GM18867 (cell line): ENCODE measurements around the gene SETDB1.
"Not testable (repeated sequence)": the region's sequence is repeated elsewhere in the genome, so short reads cannot be mapped to it uniquely, and the experiment has no call there.

Source experiments
- ATAC-seq: cut with Tn5 transposase; IDR thresholded peaks from one replicate; pipeline ENCODE4 v1.9.1; 2021; ENCODE audit warnings: mild to moderate bottlenecking, moderate library complexity; ENCODE audit not compliant: unreplicated experiment

SETDB1 gene

GRCh38 chr1:150928775-150929174 is 2.6 kb downstream of the SETDB1 start:
- not testable (repeated sequence) for ATAC-seq

GRCh38 chr1:150931773-150932172 is 5.6 kb downstream of the SETDB1 start:
- no peak for ATAC-seq

GRCh38 chr1:150944856-150945255 is 18.7 kb downstream of the SETDB1 start:
- no peak for ATAC-seq

GRCh38 chr1:150954708-150955107 is 28.5 kb downstream of the SETDB1 start:
- ATAC-seq, result no peak

GRCh38 chr1:150955280-150955679 is 29.1 kb downstream of the SETDB1 start:
- ATAC-seq, result no peak

GRCh38 chr1:150957666-150958065 is 31.5 kb downstream of the SETDB1 start:
- no peak for ATAC-seq

GRCh38 chr1:150960646-150961045 is 34.5 kb downstream of the SETDB1 start:
- no peak for ATAC-seq

GRCh38 chr1:150961756-150962155 is 35.6 kb downstream of the SETDB1 start:
- ATAC-seq, result no peak

GRCh38 chr1:150963321-150964163 is 37.4 kb downstream of the SETDB1 start:
- no peak for ATAC-seq

GRCh38 chr1:150964164-150964489 is 38.0 kb downstream of the SETDB1 start:
- ATAC-seq, result no peak

GRCh38 chr1:150965605-150966004 is 39.4 kb downstream of the SETDB1 start:
- ATAC-seq, result no peak

GRCh38 chr1:150966011-150966410 is 39.8 kb downstream of the SETDB1 start:
- ATAC-seq, result no peak

- no peak for ATAC-seq
These were observed 41.8 kb downstream of the SETDB1 start for GRCh38 chr1:150967936-150968335.

- no peak for ATAC-seq
These were observed 42.3 kb downstream of the SETDB1 start for GRCh38 chr1:150968491-150968890.

GRCh38 chr1:150969626-150970025 is 43.5 kb downstream of the SETDB1 start:
- no peak for ATAC-seq

- ATAC-seq, result no peak
These were observed 44.8 kb downstream of the SETDB1 start for GRCh38 chr1:150970808-150971582.

- ATAC-seq, result no peak
These were observed 45.6 kb downstream of the SETDB1 start for GRCh38 chr1:150971583-150972416.

- no peak for ATAC-seq
These were observed 46.3 kb downstream of the SETDB1 start for GRCh38 chr1:150972417-150972940.

GRCh38 chr1:150973258-150973835 is 47.2 kb downstream of the SETDB1 start:
- no peak for ATAC-seq

- ATAC-seq, result peak; percentile 52
These were observed 47.8 kb downstream of the SETDB1 start for GRCh38 chr1:150973836-150974579.
